Hematopoietic multipotent progenitor cell treated with erythropoietin and hydrocortisone succinate and interleukin-3 and kit ligand, for 8 days (in vitro differentiated cells): ENCODE data around the gene INTS3.
"Not testable (repeated sequence)": the region's sequence is repeated elsewhere in the genome, so short reads cannot be mapped to it uniquely, and the experiment has no call there.

ENCODE experiments used
- DNase-seq: peaks from one replicate; pipeline ENCODE4 v3.0.0-alpha.2; 2015

The INTS3 gene

GRCh38 chr1:153763365-153764225 lies 35.7 kb downstream of the INTS3 start:
- DNase-seq = no peak

GRCh38 chr1:153764310-153764709 lies 36.5 kb downstream of the INTS3 start:
- DNase-seq = no peak

- DNase-seq = not testable (repeated sequence)
Observed at GRCh38 chr1:153766663-153767062, 38.8 kb downstream of the INTS3 start.

GRCh38 chr1:153767519-153767918 lies 39.7 kb downstream of the INTS3 start:
- DNase-seq = no peak

- no peak for DNase-seq
Observed at GRCh38 chr1:153768316-153769181, 40.7 kb downstream of the INTS3 start.

GRCh38 chr1:153769221-153769620 lies 41.4 kb downstream of the INTS3 start:
- DNase-seq = no peak

- no peak for DNase-seq
Observed at GRCh38 chr1:153770797-153771196, 42.9 kb downstream of the INTS3 start.

GRCh38 chr1:153771261-153771660 lies 43.4 kb downstream of the INTS3 start:
- DNase-seq = no peak

GRCh38 chr1:153771841-153772593 lies 44.2 kb downstream of the INTS3 start:
- no peak for DNase-seq

- DNase-seq = no peak
Observed at GRCh38 chr1:153773096-153773921, 45.5 kb downstream of the INTS3 start.

GRCh38 chr1:153774026-153774595 lies 46.3 kb downstream of the INTS3 start:
- no peak for DNase-seq

- DNase-seq = peak; percentile 60
Observed at GRCh38 chr1:153774780-153775457, 47.1 kb downstream of the INTS3 start, which contains the start of gene SLC27A3. Gene SLC27A3, plus strand, starts transcription at chr1:153775407. Its CDS starts 91 bp downstream, at chr1:153775498.

GRCh38 chr1:153775458-153776327 lies 47.8 kb downstream of the INTS3 start:
- DNase-seq = peak; percentile 45

GRCh38 chr1:153776352-153776751 lies 48.5 kb downstream of the INTS3 start:
- no peak for DNase-seq

- DNase-seq = no peak
Observed at GRCh38 chr1:153776845-153777370, 49.1 kb downstream of the INTS3 start.

- DNase-seq = no peak
Observed at GRCh38 chr1:153777648-153778047, 49.8 kb downstream of the INTS3 start.

GRCh38 chr1:153778051-153778823 lies 50.4 kb downstream of the INTS3 start:
- no peak for DNase-seq

GRCh38 chr1:153778824-153779519 lies 51.1 kb downstream of the INTS3 start:
- DNase-seq = no peak
